HG03460 (cell line): Measurements from ENCODE around the gene PLA2G15.
A peak's percentile ranks its signal among the peaks of the same experiment; 100 is the strongest.

Experiments
- ATAC-seq: cut with Tn5 transposase; IDR thresholded peaks from one replicate; pipeline ENCODE4 v1.9.1; 2021; ENCODE audit not compliant: unreplicated experiment

PLA2G15 gene

DNA sequence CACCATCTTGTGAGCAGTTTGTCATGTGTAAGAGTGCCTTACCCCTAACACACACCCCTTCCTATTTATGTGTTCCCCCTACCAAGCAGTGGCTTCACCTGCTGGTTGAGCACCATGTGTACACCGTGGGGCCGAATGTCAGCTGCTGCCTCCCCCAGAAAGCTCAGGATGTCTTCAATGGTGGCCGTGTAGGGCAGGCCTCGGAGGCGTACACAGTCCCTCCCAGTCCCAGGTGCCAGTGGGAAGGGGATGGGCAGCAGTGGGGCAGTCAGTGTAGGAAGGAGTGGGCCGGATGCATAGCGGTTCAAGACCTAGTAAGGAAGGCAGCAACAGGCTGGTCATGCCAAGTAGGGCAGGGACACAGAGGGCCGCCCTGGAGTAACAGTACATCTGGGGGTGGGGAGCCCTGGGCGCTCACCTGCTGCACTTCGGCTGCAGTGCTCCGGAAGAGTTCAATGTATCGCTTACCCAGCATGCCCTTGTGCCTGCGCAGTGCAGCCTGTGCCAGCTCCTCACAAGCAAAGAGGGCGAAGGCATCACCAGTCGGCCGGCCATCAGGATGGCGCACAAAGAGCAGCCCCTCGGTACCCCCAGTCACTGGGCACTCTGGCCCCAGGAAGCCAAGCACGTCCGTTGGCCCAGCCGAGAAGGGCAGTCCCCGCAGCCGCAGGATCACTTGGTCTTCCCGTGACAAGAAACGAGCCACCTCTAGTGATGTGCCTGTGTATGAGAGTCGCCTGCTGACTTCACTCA lies 13.6 kb upstream of the PLA2G15 start:
- ATAC-seq = no peak

DNA sequence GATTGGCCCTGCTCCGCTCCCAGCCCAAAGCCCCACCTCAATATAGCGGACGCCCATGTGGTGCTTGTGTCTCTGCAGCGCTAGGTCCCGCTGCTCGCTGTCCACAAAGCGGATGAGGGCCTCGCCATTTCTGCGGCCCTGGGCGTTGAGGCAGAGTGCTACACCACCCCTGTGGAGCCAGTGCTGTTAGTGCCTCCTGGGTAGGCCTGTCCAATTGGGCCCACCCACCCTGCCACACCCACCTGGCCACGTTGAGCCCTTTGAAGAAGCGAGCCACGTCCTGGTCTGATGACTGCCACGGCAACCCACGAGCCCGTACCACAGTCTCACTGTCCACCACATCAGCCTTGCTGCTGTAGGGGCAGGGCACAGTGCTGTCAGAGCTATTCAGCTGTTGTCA lies 12.8 kb upstream of the PLA2G15 start:
- no peak for ATAC-seq

GRCh38 chr16:68233085-68233834 lies 11.9 kb upstream of the PLA2G15 start:
- ATAC-seq = no peak

GRCh38 chr16:68233835-68234187 lies 11.4 kb upstream of the PLA2G15 start:
- no peak for ATAC-seq

- ATAC-seq = no peak
Observed at GRCh38 chr16:68234188-68235107, 10.7 kb upstream of the PLA2G15 start.

GRCh38 chr16:68235108-68235886 lies 9.9 kb upstream of the PLA2G15 start:
- ATAC-seq = no peak

DNA sequence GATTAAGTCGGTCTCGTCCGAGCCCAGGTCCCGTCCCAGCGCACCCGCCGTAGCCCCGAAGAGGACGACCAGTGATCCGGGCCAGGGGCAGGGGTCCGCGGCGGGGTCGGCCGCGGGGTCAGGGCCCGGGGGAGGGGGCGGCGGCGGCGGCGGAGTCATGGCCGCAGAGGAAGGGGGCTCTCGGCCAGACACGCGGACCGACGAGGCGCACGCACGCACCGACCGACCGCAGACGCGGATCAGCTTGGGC lies 9.4 kb upstream of the PLA2G15 start, which contains the start of gene ESRP2:
ESRP2 (minus strand) TSS at position 241 of the 250 bp plus-strand sequence; CDS start at position 159, 82 bp downstream.
- ATAC-seq = no peak

- ATAC-seq = no peak
Observed at GRCh38 chr16:68236137-68236825, 8.9 kb upstream of the PLA2G15 start.

DNA sequence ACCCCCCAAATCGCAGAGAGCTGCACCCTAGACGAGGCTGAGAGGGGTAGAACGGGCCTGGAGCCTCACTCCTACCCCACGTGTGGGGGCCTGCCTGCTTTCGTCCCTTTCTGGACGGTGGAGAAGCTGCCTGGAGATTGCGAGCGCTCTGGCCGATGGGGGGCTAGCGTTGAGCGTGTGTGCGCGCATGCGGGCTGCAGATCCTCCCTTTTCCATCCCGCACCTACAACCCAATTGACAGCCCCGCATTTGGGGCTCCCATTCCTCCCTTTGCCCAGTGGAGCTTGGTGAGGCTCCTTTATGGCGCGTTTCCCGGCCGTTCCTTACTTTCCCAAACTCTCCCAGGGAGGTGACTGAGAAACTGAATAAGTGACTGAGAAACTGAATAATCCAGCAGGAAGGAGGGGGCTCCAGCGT lies 8.3 kb upstream of the PLA2G15 start:
- no peak for ATAC-seq

GRCh38 chr16:68237243-68238028 lies 7.7 kb upstream of the PLA2G15 start:
- peak; percentile 75 for ATAC-seq

DNA sequence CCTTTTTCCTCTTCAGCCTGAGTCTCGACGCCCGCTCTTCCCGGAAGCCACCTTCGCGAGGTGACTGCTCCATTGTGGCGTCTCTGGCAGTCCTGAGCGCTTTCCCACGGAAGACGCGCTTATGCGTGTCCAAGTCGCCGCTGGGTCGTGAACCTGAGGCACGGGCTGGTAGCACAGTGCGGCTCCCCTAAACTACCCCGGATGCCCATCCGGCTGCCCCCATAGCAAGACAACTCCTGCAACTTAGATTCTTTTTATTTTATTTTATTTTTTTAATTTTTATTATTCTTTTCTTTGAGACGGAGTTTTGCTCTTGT lies 7.2 kb upstream of the PLA2G15 start:
- peak; percentile 12 for ATAC-seq

DNA sequence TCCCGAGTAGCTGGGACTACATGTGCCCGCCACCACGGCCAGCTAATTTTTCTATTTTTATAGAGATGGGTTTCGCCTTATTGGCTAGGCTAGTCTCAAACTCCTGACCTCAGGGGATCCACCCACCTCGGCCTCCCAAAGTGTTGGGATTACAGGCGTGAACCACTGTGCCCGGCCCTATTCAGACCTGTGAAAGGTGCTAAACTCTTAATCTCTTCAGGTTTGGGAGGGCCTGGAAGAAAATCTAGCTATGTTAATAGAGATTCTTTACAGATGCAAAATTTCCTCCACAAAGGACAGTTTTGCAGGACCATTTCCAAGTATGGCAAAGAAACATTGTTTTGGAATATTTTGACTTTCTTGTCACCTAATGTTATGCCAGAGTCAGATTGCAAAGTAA lies 3.1 kb upstream of the PLA2G15 start:
- no peak for ATAC-seq

- ATAC-seq = no peak
Observed at GRCh38 chr16:68242926-68243858, 2.0 kb upstream of the PLA2G15 start.

- no peak for ATAC-seq
Observed at GRCh38 chr16:68244481-68244902, 681 bp upstream of the PLA2G15 start.

DNA sequence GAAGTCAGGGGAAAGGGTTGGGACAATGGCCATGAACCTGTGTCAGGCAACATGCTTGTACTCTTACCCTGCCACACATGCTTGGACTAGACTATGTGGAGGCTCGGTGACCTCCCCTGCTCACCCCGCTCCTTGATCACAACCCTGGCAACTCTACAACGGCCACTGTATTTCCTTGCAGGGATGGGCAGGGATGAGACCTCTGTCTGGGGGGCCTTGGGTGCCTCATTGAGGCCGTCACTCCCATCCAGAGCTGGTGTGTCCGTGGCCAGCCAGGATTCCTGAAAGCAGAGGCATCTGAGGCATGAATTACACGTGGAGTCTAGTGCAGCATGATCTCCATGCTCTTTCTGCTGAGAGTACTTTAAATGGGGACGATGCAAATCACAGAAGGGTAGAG lies 948 bp downstream of the PLA2G15 start:
- no peak for ATAC-seq

DNA sequence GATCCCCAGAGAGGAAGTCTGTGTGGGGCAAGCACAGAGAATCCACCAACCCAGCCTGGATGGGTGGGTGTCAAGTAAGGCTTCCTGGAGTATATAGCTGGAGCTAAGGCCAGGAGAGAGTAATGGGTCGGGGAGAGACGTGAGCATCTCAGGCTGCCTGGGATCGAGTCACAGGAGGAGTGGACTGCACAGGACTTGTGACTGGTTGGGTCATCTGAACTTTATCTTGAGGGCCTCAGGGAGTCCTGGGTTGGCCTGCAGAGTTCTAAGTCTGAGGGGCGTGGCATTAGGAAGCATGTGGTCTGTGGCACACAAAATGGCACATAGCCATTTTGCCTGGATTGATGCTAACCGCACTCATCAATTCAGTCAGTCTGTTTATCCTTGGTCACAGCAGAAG lies 1.5 kb downstream of the PLA2G15 start:
- no peak for ATAC-seq

DNA sequence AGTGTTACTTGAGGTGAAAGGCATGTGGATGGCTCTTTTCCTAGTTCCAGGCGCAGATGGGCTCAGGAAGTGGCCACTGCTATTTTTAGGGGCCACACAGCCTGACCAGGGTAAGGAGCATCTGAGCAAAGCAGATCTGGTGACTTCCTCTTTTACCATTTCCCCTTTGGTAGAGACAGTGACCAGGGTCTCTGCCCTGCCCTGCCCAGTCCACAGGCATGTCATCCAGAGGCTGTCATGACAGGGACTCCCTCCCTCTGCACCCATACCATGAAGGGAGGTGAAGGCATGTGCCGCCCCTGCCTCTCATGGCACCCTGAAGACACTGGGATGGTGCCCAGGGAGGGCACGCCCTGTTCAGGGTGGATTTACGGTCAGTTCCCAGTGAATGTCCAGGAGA lies 2.2 kb downstream of the PLA2G15 start:
- ATAC-seq = no peak

GRCh38 chr16:68247932-68248331 lies 2.8 kb downstream of the PLA2G15 start:
- no peak for ATAC-seq

DNA sequence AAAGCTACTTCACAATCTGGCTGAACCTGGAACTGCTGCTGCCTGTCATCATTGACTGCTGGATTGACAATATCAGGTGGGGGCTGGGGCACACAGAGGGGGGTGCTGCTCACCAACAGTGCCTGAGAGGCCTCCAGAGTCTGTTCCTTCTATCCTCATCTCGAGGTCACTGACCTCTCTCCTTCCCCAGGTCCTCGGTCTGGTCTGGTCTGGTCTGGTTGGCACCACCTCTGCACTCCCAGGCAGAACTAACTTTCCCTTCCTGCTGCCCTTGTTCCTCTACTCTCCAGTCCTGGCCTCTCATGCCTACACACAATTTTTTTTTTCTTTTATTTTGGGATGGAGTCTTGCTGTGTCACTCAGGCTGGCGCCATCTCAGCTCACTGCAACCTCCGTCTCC lies 4.2 kb downstream of the PLA2G15 start:
- no peak for ATAC-seq
